H1 (cell line): ENCODE measurements around the gene ANO6. TPM values are rescaled to one million over a fixed set of nuclear protein-coding genes. Genes with fewer than 3 reads are reported as not detected.

Source experiments
- CTCF ChIA-PET: fragments of 300-600 bp; sonication (Branson Sonifier 250); formaldehyde crosslinking; loops from one replicate; lab custom pipeline; 2021; ENCODE audit not compliant: partially characterized antibody; lab: Charles Lee
- POLR2A ChIA-PET: fragments of 300-600 bp; sonication (Branson Sonifier 250); formaldehyde crosslinking; loops from one replicate; lab custom pipeline; 2021; ENCODE audit warnings: inconsistent platforms; ENCODE audit not compliant: partially characterized antibody; lab: Charles Lee
- DNase-seq, 2 experiments: peaks; one replicate each; pipeline versions ENCODE4 v3.0.0 to v3.0.0-alpha.2; 2010 to 2022; ENCODE audit warnings: low spot score in 2 of 2, low read depth in 1 of 2, mixed read lengths in 1 of 2
- FAIRE-seq: peaks from 2 replicates; lab custom pipeline; 2011; peaks lifted over from hg19 to GRCh38; lab: Jason Lieb, UNC
- H2AFZ ChIP-seq: 2 replicates; pipeline ENCODE4 v1.8.1; 2012; ENCODE audit warnings: low read length, inconsistent platforms
- H2AK5ac ChIP-seq: 2 replicates; pipeline ENCODE4 v1.6.1; 2013; ENCODE audit warnings: low read depth, low read length
- H2BK120ac ChIP-seq: replicated peaks from 2 replicates; pipeline ENCODE3; 2013; ENCODE audit warnings: low read depth, low read length, inconsistent platforms
- H2BK12ac ChIP-seq: 2 replicates; pipeline ENCODE4 v1.6.1; 2013; ENCODE audit warnings: low read depth, low read length
- H2BK15ac ChIP-seq: 2 replicates; pipeline ENCODE4 v1.6.1; 2013; ENCODE audit warnings: low read length
- H2BK20ac ChIP-seq: 2 replicates; pipeline ENCODE4 v1.6.1; 2013; ENCODE audit warnings: low read length
- H2BK5ac ChIP-seq: 2 replicates; pipeline ENCODE4 v1.6.1; 2013; ENCODE audit warnings: low read depth, low read length
- H3K14ac ChIP-seq: 2 replicates; pipeline ENCODE4 v1.6.1; 2013; ENCODE audit warnings: inconsistent platforms; ENCODE audit not compliant: insufficient read length
- H3K18ac ChIP-seq: 2 replicates; pipeline ENCODE4 v1.6.1; 2013; ENCODE audit warnings: low read length; ENCODE audit errors: extremely low read depth
- H3K23ac ChIP-seq: 2 replicates; pipeline ENCODE4 v1.6.1; 2013; ENCODE audit warnings: inconsistent platforms; ENCODE audit not compliant: insufficient read length
- H3K23me2 ChIP-seq: 2 replicates; pipeline ENCODE4 v1.6.1; 2013; ENCODE audit warnings: low read depth, low read length
- H3K27ac ChIP-seq: 2 replicates; pipeline ENCODE4 v1.6.1; 2011; ENCODE audit warnings: low read depth, low read length, inconsistent platforms
- H3K27me3 ChIP-seq, 4 experiments: replicated peaks in 1 of 4; 1 replicate in 1 of 4; 2 replicates in 3 of 4; pipeline versions ENCODE4 v1.6.1 to v1.8.1; 2011 to 2013; ENCODE audit warnings: low read length in 3 of 4, mild to moderate bottlenecking in 3 of 4, inconsistent platforms in 2 of 4, mixed read lengths in 2 of 4, moderate library complexity in 1 of 4; ENCODE audit not compliant: control insufficient read depth in 3 of 4, insufficient read depth in 3 of 4; ENCODE audit errors: extremely low read depth in 1 of 4
- H3K36me3 ChIP-seq, 4 experiments: 2 replicates each; pipeline versions ENCODE4 v1.6.1 to v1.8.1; 2011 to 2013; ENCODE audit warnings: mild to moderate bottlenecking in 4 of 4, low read length in 3 of 4, moderate library complexity in 2 of 4, control low read depth in 1 of 4, inconsistent platforms in 1 of 4; ENCODE audit not compliant: insufficient read depth in 4 of 4, control insufficient read depth in 2 of 4
- H3K4ac ChIP-seq: replicated peaks from 2 replicates; pipeline ENCODE3; 2013; ENCODE audit warnings: low read length, low read depth, mixed read lengths, inconsistent platforms; ENCODE audit not compliant: insufficient read length
- H3K4me1 ChIP-seq, 4 experiments: replicated peaks in 1 of 4; 1 replicate in 1 of 4; 2 replicates in 3 of 4; pipeline versions ENCODE4 v1.6.1 to v1.8.1; 2011 to 2013; ENCODE audit warnings: low read length in 3 of 4, inconsistent platforms in 2 of 4, mixed read lengths in 1 of 4; ENCODE audit not compliant: insufficient read depth in 4 of 4, control insufficient read depth in 3 of 4
- H3K4me2 ChIP-seq, 2 experiments: 2 replicates each; pipeline versions ENCODE4 v1.6.1 to v1.8.1; 2011 to 2013; ENCODE audit warnings: low read depth in 2 of 2, low read length in 2 of 2, control low read depth in 1 of 2, inconsistent platforms in 1 of 2, mild to moderate bottlenecking in 1 of 2; ENCODE audit not compliant: insufficient read depth in 1 of 2
- H3K4me3 ChIP-seq, 4 experiments: fragments of 200-600, 300-600 bp in 1 of 4; sonication (generic), shearing (Covaris generic), sonication (Bioruptor Twin) in 1 of 4; 2 replicates each; pipeline versions ENCODE4 v1.5.1 to v1.8.1; 2011 to 2016; ENCODE audit warnings: low read length in 4 of 4, low read depth in 3 of 4, control low read depth in 2 of 4, inconsistent platforms in 2 of 4, mild to moderate bottlenecking in 2 of 4, mixed read lengths in 1 of 4, moderate library complexity in 1 of 4; ENCODE audit not compliant: insufficient read depth in 2 of 4; ENCODE audit errors: extremely low read depth in 1 of 4
- H3K56ac ChIP-seq: replicated peaks from 2 replicates; pipeline ENCODE3; 2013; ENCODE audit warnings: low read depth, mild to moderate bottlenecking, mixed read lengths, low read length, inconsistent platforms; ENCODE audit not compliant: insufficient read length
- H3K79me1 ChIP-seq: 2 replicates; pipeline ENCODE4 v1.6.1; 2013; ENCODE audit warnings: low read depth, low read length, control low read depth
- H3K79me2 ChIP-seq, 2 experiments: 2 replicates each; pipeline versions ENCODE4 v1.6.1 to v1.8.1; 2012 to 2013; ENCODE audit warnings: low read length in 2 of 2, mild to moderate bottlenecking in 2 of 2, inconsistent platforms in 1 of 2; ENCODE audit not compliant: insufficient read depth in 2 of 2, control insufficient read depth in 1 of 2
- H3K9ac ChIP-seq, 4 experiments: replicated peaks in 1 of 4; 1 replicate in 1 of 4; 2 replicates in 3 of 4; pipeline versions ENCODE4 v1.6.1 to v1.8.1; 2011 to 2013; ENCODE audit warnings: low read depth in 3 of 4, low read length in 3 of 4, control low read depth in 2 of 4, mild to moderate bottlenecking in 2 of 4, moderate library complexity in 2 of 4, inconsistent platforms in 1 of 4; ENCODE audit errors: extremely low read depth in 1 of 4
- H3K9me3 ChIP-seq, 2 experiments: 2 replicates each; pipeline versions ENCODE4 v1.6.1 to v1.8.1; 2012 to 2013; ENCODE audit warnings: mild to moderate bottlenecking in 2 of 2, moderate library complexity in 2 of 2, control low read depth in 1 of 2, inconsistent platforms in 1 of 2, low read depth in 1 of 2, low read length in 1 of 2, mixed read lengths in 1 of 2; ENCODE audit not compliant: insufficient read depth in 2 of 2
- H4K20me1 ChIP-seq, 2 experiments: replicated peaks in 1 of 2; 2 replicates each; pipeline versions ENCODE3 to v1.8.1; 2011 to 2013; ENCODE audit warnings: inconsistent platforms in 2 of 2, low read length in 2 of 2, mild to moderate bottlenecking in 1 of 2; ENCODE audit not compliant: insufficient read depth in 2 of 2, control insufficient read depth in 1 of 2
- H4K5ac ChIP-seq: 2 replicates; pipeline ENCODE4 v1.6.1; 2013; ENCODE audit warnings: low read length, low read depth, mixed read lengths, inconsistent platforms; ENCODE audit not compliant: insufficient read length
- H4K8ac ChIP-seq: 2 replicates; pipeline ENCODE4 v1.8.0; 2013; ENCODE audit warnings: mild to moderate bottlenecking, moderate library complexity, low read length, inconsistent platforms; ENCODE audit not compliant: insufficient read depth; ENCODE audit errors: extremely low read depth
- H4K91ac ChIP-seq: replicated peaks from 2 replicates; pipeline ENCODE3; 2013; ENCODE audit warnings: low read length, mixed read lengths, inconsistent platforms; ENCODE audit not compliant: insufficient read length
- BACH1 ChIP-seq: IDR thresholded peaks from 2 replicates; pipeline ENCODE4 v1.6.1; 2012; ENCODE audit warnings: low read length, improper control_type of control experiment
- CHD2 ChIP-seq: IDR thresholded peaks from 2 replicates; pipeline ENCODE4 v1.6.1; 2012; ENCODE audit warnings: low read length, improper control_type of control experiment
- GABPA ChIP-seq: IDR thresholded peaks from 2 replicates; pipeline ENCODE4 v1.6.1; 2011; ENCODE audit warnings: mild to moderate bottlenecking, low read length, moderate library complexity, borderline replicate concordance; ENCODE audit not compliant: insufficient read depth
- GTF2F1 ChIP-seq: IDR thresholded peaks from 2 replicates; pipeline ENCODE4 v1.6.1; 2012; ENCODE audit warnings: low read depth, low read length, improper control_type of control experiment, borderline replicate concordance
- HDAC6 ChIP-seq: IDR thresholded peaks from one replicate; pipeline ENCODE4 v1.7.1; 2012; ENCODE audit warnings: low read depth, mild to moderate bottlenecking, inconsistent platforms, low read length, moderate library complexity
- POLR2A ChIP-seq, 2 experiments: IDR thresholded peaks; 1 replicate in 1 of 2; 2 replicates in 1 of 2; pipeline ENCODE4 v1.6.1; 2011; ENCODE audit warnings: low read depth in 2 of 2, low read length in 2 of 2, mild to moderate bottlenecking in 2 of 2; ENCODE audit errors: control extremely low read depth in 1 of 2
- POLR2AphosphoS5 ChIP-seq: IDR thresholded peaks from 2 replicates; pipeline ENCODE4 v1.6.1; 2011; ENCODE audit warnings: low read depth, low read length
- RAD21 ChIP-seq, 2 experiments: IDR thresholded peaks in 1 of 2; conservative IDR thresholded peaks in 1 of 2; 2 replicates each; pipeline ENCODE4 v1.6.1; 2011; ENCODE audit warnings: low read depth in 2 of 2, low read length in 2 of 2, improper control_type of control experiment in 1 of 2, inconsistent platforms in 1 of 2, mild to moderate bottlenecking in 1 of 2, moderate library complexity in 1 of 2
- RBBP5 ChIP-seq: IDR thresholded peaks from 2 replicates; pipeline ENCODE4 v1.7.1; 2012; ENCODE audit warnings: low read depth, mild to moderate bottlenecking, inconsistent platforms, low read length, moderate library complexity, borderline replicate concordance
- RFX5 ChIP-seq: IDR thresholded peaks from 2 replicates; pipeline ENCODE4 v1.6.1; 2011; ENCODE audit warnings: low read depth, low read length, improper control_type of control experiment, borderline replicate concordance
- SAP30 ChIP-seq: fragments of 300-600 bp; sonication (generic); IDR thresholded peaks from 2 replicates; pipeline ENCODE4 v1.7.1; 2012; ENCODE audit warnings: low read length, moderate library complexity, mild to moderate bottlenecking, inconsistent platforms; ENCODE audit not compliant: insufficient read depth, insufficient replicate concordance
- SIX5 ChIP-seq: IDR thresholded peaks from 2 replicates; pipeline ENCODE4 v1.6.1; 2011; ENCODE audit warnings: mild to moderate bottlenecking, low read depth, low read length
- SP1 ChIP-seq: IDR thresholded peaks from 2 replicates; pipeline ENCODE4 v1.6.1; 2011; ENCODE audit warnings: low read depth, low read length
- SP4 ChIP-seq: IDR thresholded peaks from 2 replicates; pipeline ENCODE4 v1.6.1; 2012; ENCODE audit warnings: low read length, inconsistent platforms
- SRF ChIP-seq: IDR thresholded peaks from 2 replicates; pipeline ENCODE4 v1.6.1; 2011; ENCODE audit warnings: mild to moderate bottlenecking, low read depth, low read length, moderate library complexity
- SUZ12 ChIP-seq: fragments of 200-600 bp; sonication (generic); IDR thresholded peaks from 2 replicates; pipeline ENCODE4 v1.6.1; 2012; ENCODE audit warnings: mild to moderate bottlenecking, inconsistent platforms, low read length, moderate library complexity, mixed read lengths
- WGBS, 2 experiments: shearing (Covaris generic) in 1 of 2; methylation state at CpG; one replicate each; pipeline versions ENCODE4 v1.1.6 to v1.1.7; 2013 to 2015; ENCODE audit warnings: low lambda C conversion rate in 2 of 2, mixed read lengths in 2 of 2, inconsistent platforms in 1 of 2, low coverage in 1 of 2, missing lambda C conversion rate in 1 of 2; ENCODE audit not compliant: insufficient replicate concordance in 2 of 2, insufficient coverage in 1 of 2, insufficient read length in 1 of 2; ENCODE audit errors: extremely low coverage in 1 of 2, missing lambda C conversion rate in 1 of 2; 5-methylcytosine and 5-hydroxymethylcytosine counted together
- polyA plus RNA-seq, 7 experiments: library from polyadenylated mRNA; depleted of rRNA in 3 of 7; stranded (reverse) in 5 of 7; unstranded in 2 of 7; fragments of >200 nt in 5 of 7; fragments of 200-250 nt in 2 of 7; gene quantifications; 1 replicate in 5 of 7; 2 replicates in 1 of 7; 4 replicates in 1 of 7; pipeline versions ENCODE4 v1.2.1 to v1.2.3, GENCODE V29; 2011 to 2013; ENCODE audit warnings: missing spikeins in 2 of 7, mixed read lengths in 2 of 7
- total RNA-seq: library from RNA; stranded (reverse); fragmentation: NEBNext Ultra II Directional; extraction: Animal tissue kit (Norgen Biotek cat#: 25700); gene quantifications from 2 replicates; pipeline ENCODE4 v1.2.1, GENCODE V29; 2021

ANO6 gene
- total and polyA plus RNA-seq, 2 of the 8 experiments (the other 6 are each of a cell fraction or from before 2014, with no cell fraction given): 15.1 to 39.7 TPM

DNA sequence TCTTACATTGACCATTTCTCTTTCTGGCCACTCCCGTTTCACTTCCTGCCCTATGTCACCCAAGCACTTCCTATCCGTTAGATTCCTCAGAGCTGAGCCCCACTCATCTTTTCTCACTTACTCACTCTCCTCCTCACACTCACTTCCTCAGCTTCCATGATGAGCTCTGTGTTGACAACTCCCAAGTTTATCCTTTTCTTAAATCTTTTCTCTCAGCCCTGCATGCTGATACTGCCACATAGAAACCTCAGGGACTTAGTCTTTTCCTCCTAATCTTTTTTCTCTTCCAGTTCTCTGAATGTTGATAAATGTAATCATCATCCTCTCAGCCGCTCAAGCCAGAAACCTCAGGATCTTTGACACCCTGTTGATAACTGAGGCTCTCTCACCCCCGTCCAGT, 99.6 kb downstream of the ANO6 start:
- FAIRE-seq (no peak), DNase-seq (no peak)
- H4K8ac ChIP-seq: no peak overlapping the region
- H4K5ac ChIP-seq: no peak overlapping the region
- no peaks in the 10 kb centered on the region for H3K27me3 ChIP-seq
- H2BK12ac ChIP-seq: no peak overlapping the region
- H3K23ac ChIP-seq: no peak overlapping the region
- no peak overlapping the region for H2BK20ac ChIP-seq
- no peak overlapping the region for H2BK15ac ChIP-seq
- H4K91ac ChIP-seq: no peak overlapping the region
- CTCF ChIA-PET: interaction anchor here (1.1 kb wide), 1 partner anchor 100 kb away, joined by 3 read pairs; the partner anchor contains the start of gene ANO6
- no peak overlapping the region for H3K4ac ChIP-seq
- no peak overlapping the region for H3K27ac ChIP-seq
- H2BK120ac ChIP-seq: no peak overlapping the region
- no peaks in the 10 kb centered on the region for H3K4me1 ChIP-seq
- H3K4me2 ChIP-seq: no peak overlapping the region
- H3K79me2 ChIP-seq: no peaks in the 10 kb centered on the region
- no peak overlapping the region for H2AFZ ChIP-seq
- peaks cover 0 to 10% (median 2%) of the 10 kb centered on the region in 4 experiments; a peak in 3 of 8 replicates for H3K36me3 ChIP-seq
- H3K79me1 ChIP-seq: no peaks in the 10 kb centered on the region
- no peaks in the 10 kb centered on the region for H3K23me2 ChIP-seq
- H3K56ac ChIP-seq: no peak overlapping the region
- H4K20me1 ChIP-seq: no peaks in the 10 kb centered on the region
- no peak overlapping the region for H3K14ac ChIP-seq
- H2AK5ac ChIP-seq: no peak overlapping the region
- no peak overlapping the region for H2BK5ac ChIP-seq
- no peak overlapping the region for H3K4me3 ChIP-seq
- H3K18ac ChIP-seq: no peak overlapping the region
- 90% methylated on average over 4 of the region's 4 CpGs; no CpG with 5 or more reads in 1 of the 2 experiments for WGBS, 2 experiments
- H3K9me3 ChIP-seq: no peaks in the 10 kb centered on the region
- no peak overlapping the region for H3K9ac ChIP-seq
- POLR2A ChIA-PET: no interaction called here
- no peak for TF ChIP-seq BACH1
- TF ChIP-seq SIX5: no peak
- no peak for TF ChIP-seq SRF
- TF ChIP-seq SP1: no peak
- no peak for TF ChIP-seq HDAC6
- no peak for TF ChIP-seq RAD21 (IDR thresholded peaks at IDR 0.05 in 1 of 2, conservative IDR thresholded peaks at IDR 0.05 in 1 of 2; ENCODE audit: low read depth in 2 of 2, low read length in 2 of 2)
- TF ChIP-seq POLR2AphosphoS5: no peak
- TF ChIP-seq SUZ12: no peak
- no peak for TF ChIP-seq GTF2F1
- no peak for TF ChIP-seq GABPA
- no peak for TF ChIP-seq SP4
- TF ChIP-seq RFX5: no peak
- no peak for TF ChIP-seq SAP30
- no peak for TF ChIP-seq POLR2A (IDR thresholded peaks at IDR 0.05; ENCODE audit: control extremely low read depth in 1 of 2, low read depth in 2 of 2, low read length in 2 of 2)
- no peak for TF ChIP-seq CHD2
- no peak for TF ChIP-seq RBBP5
